Measurements from ENCODE around the gene SMIM44. TPM values are rescaled to one million over a fixed set of nuclear protein-coding genes. Genes with fewer than 3 reads are reported as not detected.

SMIM44 gene
- total RNA-seq, 4 donors from 2014 or later: 5.4 to 11.0 TPM; not detected in 2

DNA sequence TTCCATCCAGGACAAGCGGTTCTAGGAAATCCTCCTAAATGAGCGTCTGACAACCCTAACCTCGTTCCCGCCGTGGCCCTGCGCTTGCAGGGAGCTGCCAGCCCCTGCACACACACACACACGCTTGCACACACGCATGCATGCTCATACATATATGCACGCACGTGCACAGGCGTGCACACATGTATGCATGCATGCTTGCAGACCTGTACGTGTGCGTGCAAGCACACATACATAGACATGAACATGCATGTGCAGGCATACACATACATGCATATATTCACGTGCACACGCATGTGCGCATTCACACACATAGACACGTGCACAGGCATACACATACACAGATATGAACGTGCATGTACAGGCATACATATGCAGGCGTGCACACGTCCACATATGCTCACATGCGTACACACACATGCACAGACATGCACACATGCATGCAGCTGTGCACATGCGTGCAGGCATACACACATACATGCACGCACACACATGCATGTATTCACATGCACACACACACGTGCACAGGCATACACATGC lies 38.5 kb downstream of the SMIM44 start:
- DNase-seq: no peak
- Histone ChIP-seq H3K27me3 (no peaks in the 10 kb centered on the region), H3K36me3 (peaks cover 0 to 49% (median 0%) of the 10 kb centered on the region in 3 donors), H3K27ac (peak overlapping the region in 1 of 4 donors; percentile 5), H3K9me3 (no peaks in the 10 kb centered on the region), H3K4me3 (no peak overlapping the region), H3K4me1 (peaks cover 0 to 24% (median 0%) of the 10 kb centered on the region in 4 donors)
- no peak for TF ChIP-seq POLR2A (IDR thresholded peaks at IDR 0.05)
- TF ChIP-seq, protein P1, sequence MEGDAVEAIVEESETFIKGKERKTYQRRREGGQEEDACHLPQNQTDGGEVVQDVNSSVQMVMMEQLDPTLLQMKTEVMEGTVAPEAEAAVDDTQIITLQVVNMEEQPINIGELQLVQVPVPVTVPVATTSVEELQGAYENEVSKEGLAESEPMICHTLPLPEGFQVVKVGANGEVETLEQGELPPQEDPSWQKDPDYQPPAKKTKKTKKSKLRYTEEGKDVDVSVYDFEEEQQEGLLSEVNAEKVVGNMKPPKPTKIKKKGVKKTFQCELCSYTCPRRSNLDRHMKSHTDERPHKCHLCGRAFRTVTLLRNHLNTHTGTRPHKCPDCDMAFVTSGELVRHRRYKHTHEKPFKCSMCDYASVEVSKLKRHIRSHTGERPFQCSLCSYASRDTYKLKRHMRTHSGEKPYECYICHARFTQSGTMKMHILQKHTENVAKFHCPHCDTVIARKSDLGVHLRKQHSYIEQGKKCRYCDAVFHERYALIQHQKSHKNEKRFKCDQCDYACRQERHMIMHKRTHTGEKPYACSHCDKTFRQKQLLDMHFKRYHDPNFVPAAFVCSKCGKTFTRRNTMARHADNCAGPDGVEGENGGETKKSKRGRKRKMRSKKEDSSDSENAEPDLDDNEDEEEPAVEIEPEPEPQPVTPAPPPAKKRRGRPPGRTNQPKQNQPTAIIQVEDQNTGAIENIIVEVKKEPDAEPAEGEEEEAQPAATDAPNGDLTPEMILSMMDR (IDR thresholded peaks at IDR 0.05): no peak

DNA sequence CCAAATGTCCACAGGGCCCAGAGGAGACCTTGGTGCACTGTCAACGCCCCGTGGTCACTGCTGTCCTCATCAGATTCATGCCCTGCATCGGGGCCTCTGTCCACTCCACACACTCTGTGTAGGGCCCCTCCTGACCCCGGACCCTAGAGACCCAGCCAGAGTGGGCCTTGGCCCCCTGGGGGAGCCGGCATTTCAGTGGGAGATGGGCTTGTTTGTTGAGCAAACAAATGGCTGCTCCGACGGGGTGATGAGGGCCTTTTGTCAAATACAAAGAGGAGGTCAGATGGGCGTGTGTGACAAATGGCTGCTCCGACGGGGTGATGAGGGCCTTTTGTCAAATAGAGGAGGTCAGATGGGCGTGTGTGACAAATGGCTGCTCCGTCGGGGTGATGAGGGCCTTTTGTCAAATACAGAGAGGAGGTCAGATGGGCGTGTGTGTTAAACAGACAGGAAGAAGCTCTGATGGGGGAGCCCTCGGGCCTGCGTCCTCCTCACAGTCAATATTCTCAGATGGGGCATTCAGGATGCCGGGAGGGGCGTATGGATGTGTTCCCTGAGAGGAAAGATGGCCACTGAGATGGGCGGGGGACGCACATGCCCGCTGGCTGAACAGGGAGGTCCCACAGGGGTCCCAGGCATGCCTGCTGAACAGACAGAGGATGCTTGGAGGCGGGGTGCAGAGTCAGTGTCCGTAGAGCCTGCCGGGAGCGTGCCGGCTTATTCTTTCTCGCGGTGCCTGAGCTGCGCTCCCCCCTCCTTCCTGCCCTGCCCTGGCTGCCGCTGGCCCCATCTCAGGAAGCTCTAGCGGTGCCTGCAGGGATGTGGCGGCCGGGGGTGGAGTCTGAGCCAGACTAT lies 39.2 kb downstream of the SMIM44 start:
- Histone ChIP-seq H3K4me1 (peaks cover 0 to 24% (median 0%) of the 10 kb centered on the region in 4 donors), H3K27me3 (no peaks in the 10 kb centered on the region), H3K4me3 (no peak overlapping the region), H3K9me3 (no peaks in the 10 kb centered on the region), H3K27ac (peak overlapping the region in 2 of 4 donors; percentile 5 to 14), H3K36me3 (peaks cover 0 to 42% (median 0%) of the 10 kb centered on the region in 3 donors)
- DNase-seq: no peak
- TF ChIP-seq, protein P1 (IDR thresholded peaks at IDR 0.05): no peak
- TF ChIP-seq POLR2A (IDR thresholded peaks at IDR 0.05): no peak

DNA sequence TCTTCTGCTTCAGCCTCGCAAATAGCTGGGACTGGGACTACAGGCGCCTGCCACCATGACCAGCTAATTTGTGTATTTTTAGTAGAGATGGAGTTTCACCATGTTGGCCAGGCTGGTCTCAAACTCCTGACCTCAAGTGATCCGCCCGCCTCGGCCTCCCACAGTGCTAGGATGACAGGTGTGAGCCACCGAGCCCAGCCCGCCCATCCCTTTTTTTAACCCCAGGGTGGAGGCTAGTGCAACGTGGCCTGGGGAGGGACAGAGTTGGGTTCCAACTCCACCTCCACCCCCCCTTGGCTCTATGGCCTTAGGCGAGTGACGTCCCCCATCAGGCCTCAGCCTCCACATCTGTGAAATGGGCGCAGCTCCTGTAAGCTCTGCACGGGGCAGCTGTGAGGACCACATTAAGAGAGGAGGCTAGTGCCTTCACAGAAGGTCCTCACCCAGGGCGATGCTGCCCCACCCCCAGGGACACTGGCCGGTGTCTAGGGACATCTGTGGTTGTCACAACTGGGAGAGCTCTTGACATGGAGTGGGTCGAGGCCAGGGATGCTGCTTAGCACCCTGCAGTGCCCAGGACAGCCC lies 40.7 kb downstream of the SMIM44 start:
- Histone ChIP-seq H3K9me3 (no peaks in the 10 kb centered on the region), H3K36me3 (peaks cover 0 to 45% (median 0%) of the 10 kb centered on the region in 3 donors), H3K27ac (no peak overlapping the region), H3K27me3 (no peaks in the 10 kb centered on the region), H3K4me1 (peaks cover 0 to 24% (median 0%) of the 10 kb centered on the region in 4 donors), H3K4me3 (no peak overlapping the region)
- no peak for TF ChIP-seq POLR2A (IDR thresholded peaks at IDR 0.05)
- TF ChIP-seq, protein P1 (IDR thresholded peaks at IDR 0.05): no peak
- DNase-seq: no peak

DNA sequence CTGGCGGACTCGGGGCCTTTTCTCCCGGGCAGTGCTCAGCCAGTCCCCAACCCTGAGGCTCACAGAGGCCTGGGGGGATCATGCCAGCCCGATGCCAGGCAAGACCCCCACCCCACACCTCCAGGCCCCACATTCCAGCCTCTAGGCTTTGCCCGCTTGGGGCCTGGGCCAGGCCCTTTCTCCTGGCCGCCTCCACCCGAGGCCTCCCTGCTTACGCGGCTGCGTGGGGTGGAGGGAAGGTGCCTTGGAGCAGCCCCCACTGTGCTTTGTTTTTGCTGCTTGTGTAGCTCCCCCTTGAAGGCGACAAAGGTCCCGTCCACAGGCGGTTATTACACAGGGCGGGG lies 41.3 kb downstream of the SMIM44 start:
- Histone ChIP-seq H3K9me3 (no peaks in the 10 kb centered on the region), H3K4me3 (no peak overlapping the region), H3K36me3 (peaks cover 0 to 45% (median 0%) of the 10 kb centered on the region in 3 donors), H3K4me1 (peaks cover 0 to 24% (median 0%) of the 10 kb centered on the region in 4 donors), H3K27me3 (no peaks in the 10 kb centered on the region), H3K27ac (no peak overlapping the region)
- DNase-seq: no peak
- TF ChIP-seq, protein P1 (IDR thresholded peaks at IDR 0.05): no peak
- TF ChIP-seq POLR2A (IDR thresholded peaks at IDR 0.05): no peak

DNA sequence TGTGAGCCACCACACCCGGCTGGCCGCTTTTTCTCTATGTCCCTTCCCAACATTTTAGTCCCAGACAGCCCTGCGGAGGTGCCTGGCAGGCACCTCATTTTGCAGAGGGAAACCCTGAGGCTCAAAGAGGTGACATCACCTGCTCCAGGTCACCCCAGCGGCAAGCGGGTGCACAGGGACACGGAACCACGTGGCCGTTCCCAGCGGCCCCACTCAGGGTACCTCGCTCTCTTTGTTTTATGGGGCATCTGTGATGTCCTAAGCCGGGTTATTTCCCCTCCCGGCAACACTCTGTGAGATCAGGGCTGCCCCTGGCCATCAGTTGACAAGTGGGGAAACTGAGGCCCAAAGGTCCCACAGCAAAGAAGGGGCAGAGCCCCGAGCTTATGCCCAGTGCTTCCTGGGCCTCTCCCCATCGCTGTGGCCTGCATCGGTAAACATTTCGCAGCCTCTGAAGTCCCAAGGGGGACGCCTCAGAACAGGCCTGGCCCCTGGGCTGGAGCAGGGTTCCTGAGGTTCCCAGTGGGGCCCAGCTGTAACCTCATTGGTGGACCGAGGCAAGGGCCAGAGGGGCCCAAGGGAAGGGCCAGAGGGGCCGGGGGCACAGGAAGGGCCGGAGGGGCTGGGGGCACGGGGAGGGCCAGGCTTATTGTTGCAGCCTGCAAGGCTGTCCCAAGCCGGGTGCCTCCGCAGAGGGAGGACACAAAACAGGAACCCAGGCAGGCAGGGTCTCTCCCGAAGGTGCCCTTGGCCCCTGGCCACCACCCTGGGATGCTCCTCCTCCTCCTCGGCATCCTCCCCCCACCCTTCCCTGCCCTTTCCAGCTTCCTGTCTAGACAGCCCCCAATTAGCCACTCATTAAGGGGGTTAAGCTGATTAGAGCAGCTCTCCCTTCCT lies 41.9 kb downstream of the SMIM44 start:
- no peaks in the 10 kb centered on the region for H3K9me3 ChIP-seq
- no peak overlapping the region for H3K4me3 ChIP-seq
- H3K27ac ChIP-seq: no peak overlapping the region
- DNase-seq: no peak
- no peaks in the 10 kb centered on the region for H3K27me3 ChIP-seq
- TF ChIP-seq, protein P1 (IDR thresholded peaks at IDR 0.05): no peak
- no peak for TF ChIP-seq POLR2A (IDR thresholded peaks at IDR 0.05)
- peaks cover 0 to 24% (median 0%) of the 10 kb centered on the region in 4 donors for H3K4me1 ChIP-seq
- peaks cover 0 to 48% (median 0%) of the 10 kb centered on the region in 3 donors for H3K36me3 ChIP-seq

All from Peyer's patch (tissue), 4 donors.